ENCODE data around the gene MPL.

GRCh38 chr1:43377831-43378230 lies 40.2 kb downstream of the MPL start:
- TF ChIP-seq CTCF (IDR thresholded peaks at IDR 0.05) (no peak), POLR2A (IDR thresholded peaks at IDR 0.05) (no peak), POLR2AphosphoS5 (IDR thresholded peaks at IDR 0.05; ENCODE audit: insufficient read depth in 1 of 2, low read depth in 1 of 2) (no peak)

All from vagina (tissue), 2 donors.